ENCODE measurements around the gene OR5L2.

OR5L2 gene

DNA sequence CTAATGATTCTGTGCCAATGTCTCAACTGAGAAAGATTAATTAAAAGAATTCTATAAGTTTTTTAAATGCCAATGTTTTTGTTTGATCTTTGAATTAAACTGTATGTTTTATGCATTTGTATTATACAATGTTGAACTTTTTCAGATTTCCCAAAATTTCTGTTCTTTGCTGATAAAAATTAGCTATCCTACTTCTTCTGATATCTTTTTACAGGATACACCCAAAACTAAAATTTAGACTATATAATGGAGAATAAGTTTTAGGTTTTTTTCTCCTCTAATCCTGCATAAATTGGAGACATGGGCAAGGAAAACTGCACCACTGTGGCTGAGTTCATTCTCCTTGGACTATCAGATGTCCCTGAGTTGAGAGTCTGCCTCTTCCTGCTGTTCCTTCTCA is at the start of gene OR5L2:
OR5L2 (plus strand) TSS at position 301 of the 400 bp plus-strand sequence; CDS start at position 301, 0 bp downstream.
- no peak within 1 kb of the TSS for H3K4me3 ChIP-seq (ENCODE audit: low read depth, low read length)
- TF ChIP-seq CTCF (IDR thresholded peaks at IDR 0.05; ENCODE audit: low read depth, low read length), result no peak

GRCh38 chr11:55791606-55792005 is 35.4 kb upstream of the OR5L2 start:
- H3K4me3 ChIP-seq (ENCODE audit: low read depth, low read length), result no peak overlapping the region
- TF ChIP-seq CTCF (IDR thresholded peaks at IDR 0.05; ENCODE audit: low read depth, low read length), result no peak

GRCh38 chr11:55793321-55793720 is 33.7 kb upstream of the OR5L2 start:
- H3K4me3 ChIP-seq (ENCODE audit: low read depth, low read length), result no peak overlapping the region
- no peak for TF ChIP-seq CTCF (IDR thresholded peaks at IDR 0.05; ENCODE audit: low read depth, low read length)

DNA sequence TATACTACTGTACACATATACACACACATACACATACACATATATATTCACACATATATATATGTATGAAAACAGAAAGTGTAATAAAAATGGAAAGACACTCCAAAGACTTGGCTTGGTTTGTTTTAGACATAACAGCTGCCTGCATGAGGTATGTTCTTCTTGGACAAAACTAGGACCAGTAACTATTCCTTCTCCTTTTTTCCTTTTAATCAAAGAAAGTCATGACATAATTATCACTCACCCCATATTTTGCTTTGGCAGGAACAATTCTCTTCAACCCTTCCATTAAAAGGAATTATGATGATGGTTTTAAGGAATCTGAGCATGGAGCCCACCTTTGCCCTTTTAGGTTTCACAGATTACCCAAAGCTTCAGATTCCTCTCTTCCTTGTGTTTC is 31.8 kb upstream of the OR5L2 start, which contains the start of gene OR5D14:
OR5D14 (plus strand) TSS at position 301 of the 400 bp plus-strand sequence; CDS start at position 301, 0 bp downstream.
- TF ChIP-seq CTCF (IDR thresholded peaks at IDR 0.05; ENCODE audit: low read depth, low read length), result no peak
- H3K4me3 ChIP-seq (ENCODE audit: low read depth, low read length), result no peak within 1 kb of the TSS

- H3K4me3 ChIP-seq (ENCODE audit: low read depth, low read length), result no peak overlapping the region
- no peak for TF ChIP-seq CTCF (IDR thresholded peaks at IDR 0.05; ENCODE audit: low read depth, low read length)
Observed at GRCh38 chr11:55806248-55806647, 20.8 kb upstream of the OR5L2 start.

GRCh38 chr11:55811067-55811466 is 16.0 kb upstream of the OR5L2 start, which contains the start of gene OR5L1:
Gene OR5L1 (plus strand): TSS chr11:55811367. CDS start chr11:55811467, 100 bp downstream.
- no peak within 1 kb of the TSS for H3K4me3 ChIP-seq (ENCODE audit: low read depth, low read length)
- no peak for TF ChIP-seq CTCF (IDR thresholded peaks at IDR 0.05; ENCODE audit: low read depth, low read length)

DNA sequence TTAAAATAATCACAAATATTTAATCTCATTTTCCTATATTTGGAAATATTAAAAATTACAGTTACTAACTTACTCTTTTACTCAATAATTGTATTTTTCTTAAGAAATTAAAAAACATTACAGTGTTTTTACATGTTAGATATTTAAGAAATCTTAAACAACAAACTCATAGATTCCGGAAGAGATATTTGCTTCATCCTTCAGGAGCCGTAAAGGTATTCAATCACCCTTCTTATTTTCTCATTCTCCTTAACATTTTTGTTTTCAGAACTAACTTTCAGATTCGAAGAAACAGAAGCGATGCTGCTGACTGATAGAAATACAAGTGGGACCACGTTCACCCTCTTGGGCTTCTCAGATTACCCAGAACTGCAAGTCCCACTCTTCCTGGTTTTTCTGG is 7.7 kb upstream of the OR5L2 start, which contains the start of gene OR5D18:
OR5D18 (plus strand) TSS at position 301 of the 400 bp plus-strand sequence; CDS start at position 301, 0 bp downstream.
- H3K4me3 ChIP-seq (ENCODE audit: low read depth, low read length), result no peak within 1 kb of the TSS
- TF ChIP-seq CTCF (IDR thresholded peaks at IDR 0.05; ENCODE audit: low read depth, low read length), result no peak
